Measurements from ENCODE around the gene TIMELESS. TPM values are rescaled to one million over a fixed set of nuclear protein-coding genes. Genes with fewer than 3 reads are reported as not detected.

The TIMELESS gene
- total RNA-seq, 4 donors from 2014 or later = 2.3 to 4.1 (median 2.4) TPM

DNA sequence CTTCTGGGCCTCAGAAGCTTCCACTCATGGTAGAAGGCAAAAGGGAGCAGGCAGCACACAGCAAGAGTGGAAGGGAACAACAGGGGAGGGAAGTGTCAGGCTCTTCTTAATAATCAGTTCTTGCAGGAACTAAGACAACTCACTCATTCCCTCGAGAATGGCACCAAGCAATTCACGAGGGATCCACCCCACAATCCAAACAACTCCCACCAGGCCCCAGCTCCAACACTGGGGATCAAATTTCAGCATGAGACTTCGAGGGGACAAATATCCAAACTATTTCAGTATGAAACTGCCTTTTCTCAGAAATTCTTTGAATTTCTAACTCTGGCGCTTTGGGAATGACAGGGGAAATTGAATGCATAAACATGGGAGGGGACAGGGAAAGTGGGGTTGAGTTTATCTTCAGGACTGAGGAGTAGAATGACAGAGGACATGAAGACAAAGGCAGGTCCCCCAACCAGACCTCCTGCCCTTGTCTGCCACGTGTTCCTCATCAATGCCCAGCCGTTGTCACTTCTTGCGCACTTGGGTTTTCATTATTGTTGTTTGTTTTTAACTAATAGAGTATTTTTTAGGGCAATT is 62.0 kb downstream of the TIMELESS start:
- no peaks in the 10 kb centered on the region for H3K4me1 ChIP-seq
- H3K4me3 ChIP-seq = no peak overlapping the region

DNA sequence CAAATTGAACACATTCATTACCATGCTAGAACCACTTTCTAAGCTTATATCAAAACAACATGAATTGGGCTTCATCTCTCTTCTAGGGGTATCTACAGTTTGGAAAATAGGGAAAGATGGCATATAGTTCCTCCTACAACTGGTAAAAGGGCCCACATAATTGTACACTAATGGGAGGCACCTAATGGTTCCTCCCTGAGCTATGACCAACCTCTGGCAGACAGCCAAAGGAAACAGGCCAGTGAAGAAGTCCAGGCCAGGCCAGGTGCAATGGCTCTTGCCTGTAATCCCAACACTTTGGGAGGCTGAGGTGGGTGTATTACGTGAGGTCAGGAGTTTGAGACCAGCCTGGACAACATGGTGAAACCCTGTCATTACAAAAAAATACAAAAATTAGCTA is 63.4 kb downstream of the TIMELESS start:
- WGBS = 100% methylated on average over 1 of the region's 1 CpG
- Histone ChIP-seq H3K27me3 (no peaks in the 10 kb centered on the region), H3K36me3 (no peaks in the 10 kb centered on the region), H3K27ac (replicated peaks in 1 of 4) (no peak overlapping the region), H3K9me3 (no peaks in the 10 kb centered on the region), H3K4me3 (no peak overlapping the region), H3K4me1 (no peaks in the 10 kb centered on the region)
- intact Hi-C loops (cut with DNase I) = no loop called here
- DNase-seq (ENCODE audit: extremely low spot score) = no peak
- no peak for TF ChIP-seq POLR2AphosphoS5 (IDR thresholded peaks at IDR 0.05)
- TF ChIP-seq EP300 (IDR thresholded peaks at IDR 0.05) = no peak
- TF ChIP-seq, protein P1, sequence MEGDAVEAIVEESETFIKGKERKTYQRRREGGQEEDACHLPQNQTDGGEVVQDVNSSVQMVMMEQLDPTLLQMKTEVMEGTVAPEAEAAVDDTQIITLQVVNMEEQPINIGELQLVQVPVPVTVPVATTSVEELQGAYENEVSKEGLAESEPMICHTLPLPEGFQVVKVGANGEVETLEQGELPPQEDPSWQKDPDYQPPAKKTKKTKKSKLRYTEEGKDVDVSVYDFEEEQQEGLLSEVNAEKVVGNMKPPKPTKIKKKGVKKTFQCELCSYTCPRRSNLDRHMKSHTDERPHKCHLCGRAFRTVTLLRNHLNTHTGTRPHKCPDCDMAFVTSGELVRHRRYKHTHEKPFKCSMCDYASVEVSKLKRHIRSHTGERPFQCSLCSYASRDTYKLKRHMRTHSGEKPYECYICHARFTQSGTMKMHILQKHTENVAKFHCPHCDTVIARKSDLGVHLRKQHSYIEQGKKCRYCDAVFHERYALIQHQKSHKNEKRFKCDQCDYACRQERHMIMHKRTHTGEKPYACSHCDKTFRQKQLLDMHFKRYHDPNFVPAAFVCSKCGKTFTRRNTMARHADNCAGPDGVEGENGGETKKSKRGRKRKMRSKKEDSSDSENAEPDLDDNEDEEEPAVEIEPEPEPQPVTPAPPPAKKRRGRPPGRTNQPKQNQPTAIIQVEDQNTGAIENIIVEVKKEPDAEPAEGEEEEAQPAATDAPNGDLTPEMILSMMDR (IDR thresholded peaks at IDR 0.05) = no peak
- no peak for TF ChIP-seq POLR2A (IDR thresholded peaks at IDR 0.05; ENCODE audit: low read depth)

More for the DNA sequence above, 62.0 kb downstream of the TIMELESS start:
- intact Hi-C loops (cut with DNase I) = no loop called here
- H3K9me3 ChIP-seq = no peaks in the 10 kb centered on the region
- no peak overlapping the region for H3K27ac ChIP-seq (replicated peaks in 1 of 4)
- WGBS = 48% methylated on average over 7 of the region's 7 CpGs
- no peaks in the 10 kb centered on the region for H3K27me3 ChIP-seq
- TF ChIP-seq EP300 (IDR thresholded peaks at IDR 0.05) = no peak
- no peak for TF ChIP-seq POLR2A (IDR thresholded peaks at IDR 0.05; ENCODE audit: low read depth)
- TF ChIP-seq, protein P1 (IDR thresholded peaks at IDR 0.05) = no peak
- no peak for TF ChIP-seq POLR2AphosphoS5 (IDR thresholded peaks at IDR 0.05)
- DNase-seq (ENCODE audit: extremely low spot score) = no peak
- no peaks in the 10 kb centered on the region for H3K36me3 ChIP-seq

DNA sequence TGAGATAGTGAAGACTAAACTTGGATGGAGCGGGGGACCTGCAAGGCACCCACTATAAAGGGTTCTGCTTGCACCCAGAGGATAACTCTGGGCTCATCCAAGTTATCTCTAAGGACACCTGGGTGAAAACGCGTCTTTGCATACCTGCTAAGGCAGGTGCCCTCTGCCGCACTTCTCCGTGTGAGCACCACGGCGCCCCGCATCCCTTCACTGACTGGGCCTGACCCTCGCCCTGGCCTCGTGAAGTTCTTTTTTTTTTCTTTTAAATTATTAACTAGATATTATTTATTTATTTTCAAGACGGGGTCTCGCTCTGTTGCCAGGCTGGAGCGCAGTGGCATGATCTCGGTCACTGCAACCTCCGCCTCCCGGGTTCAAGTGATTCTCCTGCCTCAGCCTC is 66.6 kb downstream of the TIMELESS start:
- DNase-seq (ENCODE audit: extremely low spot score) = no peak
- Histone ChIP-seq H3K36me3 (no peaks in the 10 kb centered on the region), H3K9me3 (no peaks in the 10 kb centered on the region), H3K4me3 (no peak overlapping the region), H3K27me3 (no peaks in the 10 kb centered on the region), H3K4me1 (no peaks in the 10 kb centered on the region), H3K27ac (replicated peaks in 1 of 4) (no peak overlapping the region)
- intact Hi-C loops (cut with DNase I) = no loop called here
- WGBS = 91% methylated on average over 16 of the region's 16 CpGs
- TF ChIP-seq, protein P1 (IDR thresholded peaks at IDR 0.05) = no peak
- TF ChIP-seq EP300 (IDR thresholded peaks at IDR 0.05) = no peak
- no peak for TF ChIP-seq POLR2AphosphoS5 (IDR thresholded peaks at IDR 0.05)
- no peak for TF ChIP-seq POLR2A (IDR thresholded peaks at IDR 0.05; ENCODE audit: low read depth)

DNA sequence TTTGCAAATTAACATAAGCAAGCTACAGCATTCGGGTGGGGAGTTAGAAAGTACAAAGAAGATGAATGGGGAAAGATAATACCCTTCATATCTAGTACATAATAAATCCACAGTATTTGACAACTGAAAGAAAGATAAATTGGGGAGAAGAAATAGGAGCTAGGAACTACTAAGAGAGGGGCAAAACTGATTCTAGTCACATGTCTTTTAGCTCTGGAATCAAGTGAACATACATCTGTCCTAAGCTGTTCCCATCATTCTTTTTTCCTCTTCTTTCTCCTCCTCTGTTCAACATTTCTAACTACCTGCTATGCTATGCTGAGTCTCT is 71.3 kb downstream of the TIMELESS start:
- no peaks in the 10 kb centered on the region for H3K36me3 ChIP-seq
- no peaks in the 10 kb centered on the region for H3K9me3 ChIP-seq
- 48% methylated on average over 1 of the region's 1 CpG for WGBS
- no peak overlapping the region for H3K4me3 ChIP-seq
- TF ChIP-seq EP300 (IDR thresholded peaks at IDR 0.05) = no peak
- TF ChIP-seq, protein P1 (IDR thresholded peaks at IDR 0.05) = no peak
- no peak for TF ChIP-seq POLR2A (IDR thresholded peaks at IDR 0.05; ENCODE audit: low read depth)
- no peak for TF ChIP-seq POLR2AphosphoS5 (IDR thresholded peaks at IDR 0.05)
- H3K27ac ChIP-seq (replicated peaks in 1 of 4) = no peak overlapping the region
- no peaks in the 10 kb centered on the region for H3K4me1 ChIP-seq
- H3K27me3 ChIP-seq = no peaks in the 10 kb centered on the region
- intact Hi-C loops (cut with DNase I) = loop anchor here (10.0 kb wide), 1 partner anchor 47 kb away; no protein-coding TSS in a partner anchor
- DNase-seq (ENCODE audit: extremely low spot score) = no peak
